GM10847 (cell line): ENCODE data around the gene TRNT1.

ENCODE experiments used
- POLR2A ChIP-seq: IDR thresholded peaks from 2 replicates; pipeline ENCODE4 v1.6.1; 2011; ENCODE audit not compliant: insufficient read length; ENCODE audit errors: extremely low read depth

TRNT1 gene

DNA sequence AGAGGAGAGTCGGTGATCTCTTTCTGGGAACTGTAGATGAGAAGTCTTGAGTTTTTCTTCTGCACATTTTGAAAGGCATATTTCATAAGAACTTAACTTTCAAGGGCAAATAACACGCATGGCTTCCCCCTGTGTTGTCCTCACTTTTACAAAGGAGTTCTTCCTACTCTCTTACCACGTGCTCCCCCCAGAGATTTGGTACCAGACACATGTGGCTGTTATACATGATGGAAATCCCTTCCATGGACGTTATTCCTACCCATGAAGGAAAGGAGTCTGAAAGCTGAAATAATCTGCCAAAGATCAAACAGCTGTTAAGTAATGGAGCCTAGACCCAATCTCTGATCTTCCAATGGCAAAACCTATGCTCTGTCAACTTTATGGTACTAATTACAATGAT, 20.9 kb upstream of the TRNT1 start:
- TF ChIP-seq POLR2A = no peak

DNA sequence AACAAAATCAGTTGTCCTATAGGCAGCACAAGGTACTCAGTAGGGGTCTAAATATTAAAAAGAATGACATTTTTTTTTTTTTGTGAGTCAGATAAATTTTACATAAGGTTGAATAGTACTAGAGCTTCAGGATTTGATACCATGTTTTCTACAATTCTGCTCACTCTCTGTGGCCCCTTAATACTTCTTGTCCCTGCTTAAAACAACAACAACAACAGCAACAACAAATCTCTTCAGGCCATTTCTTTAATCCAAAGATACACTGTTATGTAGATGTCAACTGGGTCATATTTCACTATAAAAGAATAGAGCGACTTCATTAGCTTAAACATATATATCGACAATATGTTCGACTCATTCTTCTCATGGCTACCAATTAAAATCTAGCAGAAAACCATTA, 19.6 kb upstream of the TRNT1 start:
- TF ChIP-seq POLR2A = no peak

GRCh38 chr3:3107858-3108257, 18.9 kb upstream of the TRNT1 start:
- TF ChIP-seq POLR2A = no peak

GRCh38 chr3:3109407-3110298, 17.1 kb upstream of the TRNT1 start:
- TF ChIP-seq POLR2A = no peak

- TF ChIP-seq POLR2A = no peak
These were observed 16.5 kb upstream of the TRNT1 start, which contains the start of gene IL5RA for GRCh38 chr3:3110299-3110630. IL5RA (minus strand) TSS chr3:3110374; CDS start chr3:3104984, 5,390 bp downstream.

- no peak for TF ChIP-seq POLR2A
These were observed 15.9 kb upstream of the TRNT1 start for GRCh38 chr3:3110749-3111361.

DNA sequence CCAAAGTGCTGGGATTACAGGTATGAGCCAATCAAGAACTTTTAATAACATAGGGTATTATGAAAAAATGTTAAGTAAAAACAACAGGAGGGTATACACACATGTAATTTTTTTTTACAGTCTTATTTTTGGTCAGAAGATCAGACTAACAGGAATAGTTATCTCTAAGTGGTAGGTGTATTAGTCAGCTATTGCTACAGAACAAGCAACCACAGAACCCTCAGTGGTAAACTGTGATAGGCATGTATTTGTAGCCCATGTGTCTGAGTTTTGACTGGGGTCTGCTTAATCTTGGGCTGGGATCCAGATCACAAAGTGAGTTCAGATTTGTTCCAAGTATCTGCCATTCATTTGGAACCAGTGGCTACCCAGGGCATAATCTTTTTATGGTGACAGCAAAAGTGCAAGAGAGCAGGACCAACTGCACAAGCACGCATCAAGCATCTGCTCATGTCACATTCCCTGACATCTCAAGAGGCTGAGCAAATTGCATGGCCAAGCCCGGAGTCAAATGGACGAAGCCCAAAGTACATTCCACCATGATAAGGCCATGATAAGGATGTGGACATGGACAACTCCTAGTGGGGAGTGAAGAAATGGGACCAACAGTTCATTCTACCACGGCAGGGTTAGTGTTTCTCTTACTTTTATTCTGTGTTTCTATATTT, 13.6 kb upstream of the TRNT1 start:
- no peak for TF ChIP-seq POLR2A

GRCh38 chr3:3117651-3118050, 9.1 kb upstream of the TRNT1 start:
- no peak for TF ChIP-seq POLR2A

GRCh38 chr3:3119393-3119851, 7.3 kb upstream of the TRNT1 start:
- TF ChIP-seq POLR2A = no peak

- no peak for TF ChIP-seq POLR2A
These were observed 763 bp upstream of the TRNT1 start for GRCh38 chr3:3125977-3126376.

DNA sequence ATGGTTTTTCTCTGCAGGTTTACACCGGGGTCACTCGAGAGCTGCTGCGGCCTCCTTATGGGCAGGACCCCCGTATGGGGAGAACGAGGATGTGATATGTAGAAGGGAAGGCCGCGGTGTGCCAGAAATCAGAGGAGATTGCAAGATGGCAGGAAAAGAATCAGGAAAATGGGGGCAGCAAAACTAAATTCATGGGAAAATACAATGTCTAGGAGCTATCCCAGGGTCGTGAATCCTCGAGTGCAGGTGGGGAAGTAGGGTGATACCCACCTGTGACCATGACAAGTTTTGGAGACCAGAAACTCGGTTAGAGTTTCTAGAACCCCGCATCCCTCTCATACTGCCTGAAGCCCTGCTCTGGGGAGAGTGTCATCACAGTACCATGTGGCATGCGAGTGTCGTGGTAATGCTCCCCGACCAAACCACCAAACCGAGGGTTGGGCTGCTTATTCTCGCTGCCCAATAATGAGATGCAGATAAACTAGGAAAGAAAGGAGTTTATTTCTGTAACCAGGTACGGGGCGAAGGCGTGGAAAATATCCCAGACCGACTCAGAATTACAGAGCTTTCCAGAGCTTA, 781 bp downstream of the TRNT1 start:
- no peak for TF ChIP-seq POLR2A

GRCh38 chr3:3129579-3129978, 2.8 kb downstream of the TRNT1 start:
- no peak for TF ChIP-seq POLR2A

- TF ChIP-seq POLR2A = no peak
These were observed 6.8 kb downstream of the TRNT1 start for GRCh38 chr3:3133500-3133899.

DNA sequence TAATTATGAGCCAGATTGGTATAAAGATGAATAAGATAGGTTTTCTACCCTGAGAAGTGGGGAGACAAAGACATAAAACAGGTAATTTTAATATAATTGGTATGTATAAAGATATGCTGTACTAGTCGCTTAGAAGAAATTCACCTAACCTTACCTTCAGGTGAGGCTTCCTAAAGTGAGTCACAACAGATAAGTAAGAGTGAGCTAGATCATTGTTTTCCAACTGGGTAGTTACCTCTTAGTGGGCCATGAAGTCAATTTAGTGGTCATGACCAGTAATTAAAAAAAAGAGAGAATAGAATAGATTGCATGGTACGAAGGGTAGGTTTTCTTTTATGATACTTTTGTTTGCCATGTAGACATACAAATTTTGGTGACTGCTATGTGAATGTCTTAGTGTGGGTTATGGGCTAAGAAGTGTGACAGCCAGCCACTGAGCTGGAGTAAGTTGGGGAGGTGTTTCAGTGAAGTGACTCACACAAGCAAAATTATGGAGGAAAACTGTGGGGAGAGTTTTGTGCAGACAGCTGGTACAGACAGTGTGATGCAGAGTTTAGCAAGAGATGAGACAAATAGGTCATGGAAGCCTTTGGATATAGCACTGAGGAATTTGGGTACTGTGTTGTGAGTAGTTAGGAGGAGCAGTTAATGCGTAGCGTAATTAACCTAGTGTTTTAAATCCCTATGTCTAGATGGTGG, 8.2 kb downstream of the TRNT1 start:
- no peak for TF ChIP-seq POLR2A

- no peak for TF ChIP-seq POLR2A
These were observed 10.8 kb downstream of the TRNT1 start for GRCh38 chr3:3137526-3137925.

DNA sequence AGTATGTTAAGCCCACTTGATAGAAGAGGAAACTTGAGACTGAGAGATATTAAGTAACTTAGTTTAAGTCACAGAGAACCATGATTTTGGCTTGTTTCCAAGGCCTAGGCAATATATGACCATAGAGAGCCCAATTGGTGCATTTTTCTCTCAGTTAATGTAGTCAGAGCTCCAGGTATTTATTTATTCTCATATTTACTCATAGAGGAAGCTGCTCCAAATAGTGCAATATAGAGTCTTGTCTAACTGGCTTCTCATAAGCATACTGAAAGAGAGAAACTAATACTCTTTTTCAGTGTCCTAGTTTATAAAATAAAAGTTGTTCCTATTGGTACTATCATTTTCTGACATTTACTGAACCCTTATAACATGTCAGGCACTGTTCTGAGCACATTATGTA, 15.2 kb downstream of the TRNT1 start:
- no peak for TF ChIP-seq POLR2A

DNA sequence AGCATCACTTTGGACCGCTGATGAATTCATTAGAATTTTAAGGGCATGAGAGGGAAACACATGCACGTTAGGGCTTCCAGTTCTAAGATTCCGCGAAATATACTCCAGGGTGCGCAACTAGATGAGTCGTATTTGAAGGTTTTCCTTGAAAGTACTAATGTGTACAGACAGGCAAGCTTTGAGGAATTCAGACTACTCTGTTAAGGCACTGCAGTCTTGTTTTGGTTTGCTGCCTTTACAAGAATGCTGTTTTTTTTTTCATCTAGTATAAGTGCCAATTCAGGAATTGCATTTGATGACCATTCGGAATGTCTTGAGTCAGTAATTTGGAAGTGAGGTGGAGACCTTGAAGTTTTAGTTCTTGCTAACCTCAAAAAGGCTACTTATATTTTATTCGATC, 19.1 kb downstream of the TRNT1 start:
- no peak for TF ChIP-seq POLR2A
